Esophagus squamous epithelium (tissue), 5 donors: ENCODE results near the gene CSNK2A3. TPM values are rescaled to one million over a fixed set of nuclear protein-coding genes. Genes with fewer than 3 reads are reported as not detected.

Experiments used
- DNase-seq: peaks from one replicate; lab custom pipeline; 2025; lab: John Stamatoyannopoulos, UW
- H3K27ac ChIP-seq, 4 donors: fragments of 200-600 bp; sonication (generic); one replicate each; pipeline ENCODE4 v1.5.1; 2016 to 2019; ENCODE audit warnings: mild to moderate bottlenecking in 1 of 4
- H3K27me3 ChIP-seq, 4 donors: fragments of 200-600 bp; sonication (generic); 1 replicate in 3 of 4; 2 replicates in 1 of 4; pipeline versions ENCODE4 v1.5.1 to v1.6.0; 2017 to 2021; ENCODE audit warnings: antibody characterized with exemption in 1 of 4
- H3K36me3 ChIP-seq, 3 donors: fragments of 200-600 bp; sonication (generic); one replicate each; pipeline ENCODE4 v1.5.1; 2016 to 2019
- H3K4me1 ChIP-seq, 3 donors: fragments of 200-600 bp; sonication (generic); one replicate each; pipeline ENCODE4 v1.5.1; 2017 to 2019
- H3K4me3 ChIP-seq, 4 donors: fragments of 200-600 bp; sonication (generic); 1 replicate in 3 of 4; 2 replicates in 1 of 4; pipeline ENCODE4 v1.5.1; 2016 to 2019; ENCODE audit warnings: mild to moderate bottlenecking in 2 of 4, moderate library complexity in 1 of 4
- H3K9me3 ChIP-seq, 3 donors: fragments of 200-600 bp; sonication (generic); one replicate each; pipeline ENCODE4 v1.5.1; 2016 to 2019
- CTCF ChIP-seq, 6 experiments: fragments of 450-650 bp in 4 of 6; fragments of 200-600 bp in 2 of 6; sonication (generic) in 2 of 6; IDR thresholded peaks; one replicate each; pipeline ENCODE4 v1.5.1; 2016 to 2019; ENCODE audit warnings: antibody characterized with exemption in 6 of 6, mild to moderate bottlenecking in 4 of 6, moderate library complexity in 4 of 6
- POLR2A ChIP-seq, 4 donors: fragments of 450-650 bp; IDR thresholded peaks; one replicate each; pipeline ENCODE4 v1.6.1; 2017; ENCODE audit warnings: antibody characterized with exemption in 4 of 4, mild to moderate bottlenecking in 4 of 4, moderate library complexity in 3 of 4
- WGBS, 2 donors: methylation state at CpG; one replicate each; pipeline ENCODE4 v1.1.5; 2018; 5-methylcytosine and 5-hydroxymethylcytosine counted together
- intact Hi-C: fragments of 100-400 bp; cut with DNase I; formaldehyde crosslinking; loops from one replicate; pipeline ENCODE4 v1.15.0; 2022
- total RNA-seq, 4 donors: library from RNA; depleted of rRNA; stranded (reverse); fragments of >200 nt; gene quantifications; one replicate each; pipeline ENCODE4 v1.1.0, GENCODE V29; 2016
- donor health status: DM: yes; HTN: yes; CAD: no.

The CSNK2A3 gene
- total RNA-seq, 4 donors from 2014 or later, result 0.72 to 1.9 (median 1.5) TPM

DNA sequence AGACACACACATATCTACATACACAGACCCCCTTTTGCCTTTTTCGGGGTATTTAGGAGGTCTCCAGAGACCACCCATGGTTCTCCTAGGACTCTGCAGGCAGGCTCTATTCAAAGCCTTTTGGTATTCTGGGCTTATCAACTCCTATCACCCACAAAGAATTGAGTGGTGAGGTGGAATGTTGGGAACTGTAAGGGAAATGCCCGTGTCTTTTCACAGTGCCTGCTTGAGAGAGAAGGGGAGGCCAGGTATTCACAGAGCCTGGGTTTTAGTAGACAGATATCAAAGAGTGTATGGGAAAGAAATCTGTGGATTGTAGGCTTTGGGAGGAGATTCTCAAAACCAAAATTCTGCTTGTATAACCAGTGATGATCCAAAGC lies 44.0 kb upstream of the CSNK2A3 start:
- intact Hi-C loops, result no loop called here
- Histone ChIP-seq H3K4me3 (no peak overlapping the region), H3K36me3 (no peaks in the 10 kb centered on the region), H3K27ac (peak overlapping the region in 2 of 4 donors; percentile 30 to 68), H3K9me3 (no peaks in the 10 kb centered on the region), H3K4me1 (peaks cover under 1 to 17% (median 3%) of the 10 kb centered on the region in 3 donors), H3K27me3 (peaks cover 0 to 5% (median 0%) of the 10 kb centered on the region in 4 donors)
- DNase-seq, result no peak
- TF ChIP-seq CTCF (IDR thresholded peaks at IDR 0.05) (no peak), POLR2A (IDR thresholded peaks at IDR 0.05) (no peak)
- WGBS, 2 donors, result 83% methylated on average over 2 of the region's 2 CpGs

- 35 to 44% methylated on average over 11 of the region's 11 CpGs for WGBS, 2 donors
- intact Hi-C loops, result no loop called here
- peaks cover 6 to 23% (median 9%) of the 10 kb centered on the region in 3 donors for H3K4me1 ChIP-seq
- no peak overlapping the region for H3K4me3 ChIP-seq
- peaks cover 0 to 5% (median 0%) of the 10 kb centered on the region in 4 donors for H3K27me3 ChIP-seq
- no peaks in the 10 kb centered on the region for H3K9me3 ChIP-seq
- no peak for TF ChIP-seq CTCF (IDR thresholded peaks at IDR 0.05)
- no peak for TF ChIP-seq POLR2A (IDR thresholded peaks at IDR 0.05)
- no peak for DNase-seq
- H3K36me3 ChIP-seq, result no peaks in the 10 kb centered on the region
- peak overlapping the region in 2 of 4 donors; percentile 30 to 68 for H3K27ac ChIP-seq
These were observed 43.4 kb upstream of the CSNK2A3 start for GRCh38 chr11:11396301-11397035.

GRCh38 chr11:11395126-11395525 lies 42.1 kb upstream of the CSNK2A3 start:
- DNase-seq, result no peak
- H3K36me3 ChIP-seq, result no peaks in the 10 kb centered on the region
- WGBS, 2 donors, result 88 to 89% methylated on average over 2 of the region's 2 CpGs
- no peak overlapping the region for H3K27ac ChIP-seq
- no peaks in the 10 kb centered on the region for H3K9me3 ChIP-seq
- intact Hi-C loops, result no loop called here
- H3K4me1 ChIP-seq, result peaks cover 7 to 26% (median 11%) of the 10 kb centered on the region in 3 donors
- H3K27me3 ChIP-seq, result peaks cover 0 to 5% (median 0%) of the 10 kb centered on the region in 4 donors
- TF ChIP-seq CTCF (IDR thresholded peaks at IDR 0.05) (no peak), POLR2A (IDR thresholded peaks at IDR 0.05) (no peak)
- no peak overlapping the region for H3K4me3 ChIP-seq

GRCh38 chr11:11394241-11394640 lies 41.2 kb upstream of the CSNK2A3 start:
- H3K4me3 ChIP-seq, result no peak overlapping the region
- H3K27ac ChIP-seq, result no peak overlapping the region
- peaks cover 7 to 30% (median 15%) of the 10 kb centered on the region in 3 donors for H3K4me1 ChIP-seq
- no peak for TF ChIP-seq POLR2A (IDR thresholded peaks at IDR 0.05)
- no peak for TF ChIP-seq CTCF (IDR thresholded peaks at IDR 0.05)
- no peak for DNase-seq
- H3K27me3 ChIP-seq, result peaks cover 0 to 5% (median 0%) of the 10 kb centered on the region in 4 donors
- no peaks in the 10 kb centered on the region for H3K9me3 ChIP-seq
- intact Hi-C loops, result no loop called here
- H3K36me3 ChIP-seq, result no peaks in the 10 kb centered on the region

- Histone ChIP-seq H3K27me3 (peaks cover 0 to 5% (median 0%) of the 10 kb centered on the region in 4 donors), H3K27ac (peak overlapping the region in 1 of 4 donors; percentile 3), H3K36me3 (no peaks in the 10 kb centered on the region), H3K4me3 (no peak overlapping the region), H3K4me1 (peaks cover 7 to 32% (median 16%) of the 10 kb centered on the region in 3 donors), H3K9me3 (no peaks in the 10 kb centered on the region)
- WGBS, 2 donors, result 42 to 49% methylated on average over 8 to 12 of the region's 13 CpGs
- no peak for DNase-seq
- intact Hi-C loops, result no loop called here
- TF ChIP-seq POLR2A (IDR thresholded peaks at IDR 0.05) (no peak), CTCF (IDR thresholded peaks at IDR 0.05) (no peak)
These were observed 38.9 kb upstream of the CSNK2A3 start for GRCh38 chr11:11391796-11392463.
